SW480 (cell line): Measurements from ENCODE around the gene GABRR2.

Experiments
- DNase-seq: peaks from one replicate; pipeline ENCODE4 v3.0.0-alpha.2; 2016; ENCODE audit warnings: low spot score

Gene GABRR2

DNA sequence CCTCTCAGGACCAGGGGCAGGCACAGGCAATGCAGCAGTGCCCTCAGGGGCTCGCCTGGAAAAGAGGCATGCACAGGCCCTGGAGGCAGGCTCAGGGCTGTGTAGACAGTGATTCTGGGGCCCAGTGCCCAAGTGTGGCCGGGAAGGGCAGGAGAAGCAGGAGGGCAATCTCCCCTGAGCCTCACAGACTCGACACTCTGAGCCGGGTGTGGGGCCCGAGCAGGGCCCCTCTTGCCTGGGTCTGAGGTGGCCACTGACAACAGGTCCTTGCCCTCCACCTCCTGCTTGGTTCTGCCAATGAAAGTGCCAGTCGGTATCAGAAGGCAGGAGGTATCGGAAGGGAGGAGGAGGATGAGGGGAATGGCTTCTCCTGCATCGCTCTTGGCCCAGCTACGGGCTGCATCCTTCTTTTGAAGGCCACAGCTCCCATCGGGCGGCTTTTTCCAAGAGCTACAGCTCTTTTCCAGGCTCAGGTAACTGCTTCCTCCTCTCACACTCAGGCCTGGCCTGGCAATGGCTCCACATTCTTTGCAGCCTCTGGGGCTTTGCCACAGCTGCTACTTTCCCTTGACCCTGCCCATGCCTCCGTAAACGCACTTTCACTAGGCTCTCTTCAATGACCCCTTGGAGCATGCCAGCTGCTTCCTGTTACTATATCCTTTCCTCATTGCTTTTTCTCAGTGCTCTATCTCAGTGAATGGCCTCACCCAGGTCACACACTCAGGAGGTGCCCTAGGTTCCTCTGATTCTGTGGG lies 24.5 kb downstream of the GABRR2 start:
- DNase-seq: no peak

DNA sequence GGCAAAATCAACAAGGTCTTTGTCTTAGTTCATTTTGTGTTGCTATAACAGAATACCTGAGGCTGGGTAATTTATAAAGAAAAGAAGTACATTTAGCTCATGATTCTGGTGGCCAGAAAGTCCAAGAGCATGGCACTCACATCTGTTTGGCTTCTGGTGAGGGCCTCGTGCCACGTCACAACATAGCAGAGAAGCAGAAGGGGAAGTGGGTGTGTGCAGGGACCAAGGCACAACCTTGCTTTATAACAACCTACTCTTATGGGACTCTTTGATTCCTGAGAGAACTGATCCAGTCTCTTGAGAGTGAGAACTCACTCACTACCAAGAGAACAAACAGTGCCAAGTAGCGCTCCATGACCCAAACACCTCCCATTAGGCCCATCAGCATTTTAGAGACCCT lies 25.4 kb downstream of the GABRR2 start:
- DNase-seq: no peak

DNA sequence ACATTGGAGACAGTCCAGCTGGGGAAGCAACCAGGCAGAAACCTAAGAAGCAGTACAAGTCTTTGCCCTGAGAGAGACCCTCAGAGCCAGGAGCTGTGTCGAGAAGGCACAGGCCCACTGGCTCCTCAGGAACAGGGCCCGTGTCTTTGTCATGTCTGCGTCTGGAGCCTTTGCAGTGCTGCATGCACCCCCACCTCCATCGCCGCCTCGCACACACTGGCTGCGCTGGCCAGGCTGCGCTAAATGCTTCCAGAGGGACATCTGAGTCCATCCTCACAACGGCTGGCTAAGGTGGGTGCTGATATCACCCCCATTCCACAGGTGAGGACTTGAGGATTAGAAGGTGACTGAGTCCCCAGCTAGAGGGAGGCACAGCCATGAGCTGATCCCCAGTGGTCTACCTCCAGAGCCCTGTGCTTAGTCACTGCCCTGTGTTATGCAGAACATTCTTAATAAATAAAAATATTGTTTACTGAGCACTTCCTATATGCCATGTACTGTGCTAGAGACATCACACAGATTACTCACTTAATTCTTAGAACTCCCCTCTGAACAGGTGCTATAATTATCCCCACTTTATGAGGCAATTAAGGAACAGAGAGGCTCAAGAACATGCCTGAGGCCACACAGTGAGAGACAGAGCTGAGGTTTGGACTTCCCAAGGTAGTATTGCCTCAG lies 27.6 kb downstream of the GABRR2 start:
- no peak for DNase-seq

DNA sequence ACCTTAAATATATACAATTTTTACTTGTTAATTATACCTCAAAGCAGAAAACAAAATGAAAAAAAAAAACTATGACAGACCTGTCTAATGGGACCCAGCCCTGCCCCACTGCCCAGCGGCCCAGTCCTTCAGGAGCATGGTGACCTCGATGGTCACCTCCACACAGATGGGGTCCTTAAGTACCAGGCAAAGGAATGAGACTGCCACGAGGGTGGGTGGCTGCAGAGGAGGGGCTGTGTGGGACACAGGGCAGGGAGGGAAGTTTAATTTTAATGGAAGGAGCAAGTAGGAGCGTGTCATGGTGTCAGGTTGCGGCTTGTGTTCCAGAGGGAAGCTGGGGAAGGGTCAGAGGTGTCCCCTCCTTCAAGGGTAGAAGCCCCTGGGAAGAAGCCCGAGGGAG lies 28.6 kb downstream of the GABRR2 start:
- DNase-seq: no peak

DNA sequence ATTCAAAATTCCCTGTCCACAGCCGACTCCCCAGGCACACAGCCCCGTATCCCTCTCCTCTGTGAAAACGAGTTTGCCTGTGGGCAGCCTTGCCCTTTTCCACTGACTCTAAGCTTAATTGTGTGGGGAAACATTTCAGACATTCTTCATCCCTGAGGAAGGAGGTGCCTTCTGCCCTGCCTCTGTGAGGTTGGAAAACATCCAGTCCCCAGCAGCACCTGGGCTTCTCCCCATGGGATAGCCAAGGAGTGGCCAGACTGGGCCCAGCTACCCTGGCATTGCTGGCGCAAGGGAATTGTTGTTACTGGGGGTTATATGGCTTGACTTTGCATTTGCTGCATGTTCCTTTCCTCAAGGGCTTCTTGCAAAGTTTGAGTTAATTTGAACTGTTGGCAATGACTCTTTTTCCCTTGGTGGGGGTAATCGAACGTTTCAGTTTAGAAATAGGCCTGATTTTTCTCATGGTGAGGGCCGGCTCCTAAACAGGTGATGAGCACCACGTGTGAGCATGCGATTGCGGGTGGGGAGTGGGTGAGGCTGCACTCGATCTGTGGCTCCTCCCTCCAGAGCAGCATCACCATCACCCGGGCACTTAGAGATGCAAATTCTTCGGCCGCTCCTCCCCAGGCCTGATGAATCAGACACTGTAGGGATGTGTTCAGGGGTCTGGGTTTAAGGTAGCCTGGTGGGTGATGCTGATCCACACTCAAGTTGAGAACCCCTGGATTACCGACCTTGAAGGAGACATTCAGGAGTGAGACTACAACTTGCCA lies 29.9 kb downstream of the GABRR2 start:
- no peak for DNase-seq

DNA sequence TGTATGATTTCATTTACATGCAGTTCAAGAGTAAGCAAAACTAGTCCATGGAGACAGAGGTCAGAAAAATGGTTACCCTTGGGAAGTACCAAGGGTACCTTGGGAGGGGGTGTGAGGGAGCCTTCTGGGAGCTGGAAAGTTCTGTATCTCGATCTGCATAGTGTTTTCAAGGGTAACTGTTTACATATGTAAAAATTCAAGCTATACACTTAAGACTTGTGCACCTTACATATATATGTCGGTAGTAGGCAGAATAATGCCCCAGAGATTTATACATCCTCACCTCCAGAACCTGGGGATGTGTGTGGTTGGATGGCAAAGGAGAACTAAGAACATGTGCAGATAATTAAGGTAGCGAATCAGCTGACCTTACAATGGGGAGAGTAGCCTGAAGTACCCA lies 31.0 kb downstream of the GABRR2 start:
- DNase-seq: no peak

DNA sequence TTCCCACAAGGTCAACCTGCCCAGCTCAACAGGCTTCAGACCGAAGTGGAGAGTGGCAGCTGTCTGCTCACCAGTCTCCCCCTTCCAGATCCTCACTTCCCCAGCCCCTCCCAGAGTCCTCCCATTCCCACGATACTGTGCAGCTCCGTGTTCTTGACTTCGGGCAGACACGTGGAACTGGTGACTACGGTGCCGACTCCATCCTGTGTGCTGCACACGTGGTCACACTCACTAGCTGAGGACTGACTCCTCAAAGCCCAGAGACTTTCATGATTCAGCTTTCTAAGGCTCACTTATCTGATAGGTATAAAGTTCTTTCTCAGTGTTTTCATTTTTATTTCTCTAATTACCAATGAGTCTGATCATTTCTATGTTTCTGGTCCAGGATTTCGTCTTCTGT lies 32.4 kb downstream of the GABRR2 start:
- no peak for DNase-seq

DNA sequence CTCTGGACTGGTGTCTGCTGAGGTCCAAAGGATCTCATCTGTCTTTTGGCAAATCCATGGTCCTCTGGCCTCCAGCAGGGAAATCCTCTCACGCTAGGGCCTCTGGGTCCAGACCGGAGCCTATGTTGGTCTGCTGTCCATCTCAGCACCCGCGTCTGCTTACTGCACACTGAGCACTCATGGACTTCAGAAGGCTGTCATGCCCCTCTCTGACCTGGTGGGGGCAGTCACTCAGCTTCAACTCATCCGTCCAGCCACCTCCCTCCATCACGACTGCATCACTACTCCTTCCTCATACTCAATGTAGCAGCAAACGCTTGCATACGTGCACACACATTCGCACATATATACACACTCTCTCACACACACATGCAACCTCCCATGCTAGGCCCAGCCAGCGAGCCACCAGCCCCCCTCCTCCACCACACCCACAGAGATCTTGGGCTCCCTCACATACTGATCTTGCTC lies 33.3 kb downstream of the GABRR2 start:
- peak; percentile 4 for DNase-seq

DNA sequence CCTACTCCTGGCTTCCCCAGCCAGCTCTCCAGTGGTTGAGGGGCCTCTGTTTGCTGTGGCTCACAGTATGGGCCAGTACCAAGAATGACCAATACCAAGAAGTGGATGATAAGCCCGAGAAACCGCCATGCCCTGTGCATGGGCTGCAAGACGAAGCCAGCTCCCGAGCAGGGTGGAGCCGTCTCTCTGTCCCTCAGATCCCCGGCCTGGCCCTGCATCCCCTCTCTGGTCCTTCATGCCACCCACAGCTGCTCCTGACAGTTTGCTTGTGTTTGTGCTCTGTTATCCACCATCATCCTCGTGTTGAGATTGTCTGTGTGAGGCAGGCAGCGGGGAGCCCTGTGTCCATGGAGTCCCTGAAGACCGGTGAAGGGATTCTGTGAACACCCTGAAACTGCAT lies 36.1 kb downstream of the GABRR2 start:
- no peak for DNase-seq

DNA sequence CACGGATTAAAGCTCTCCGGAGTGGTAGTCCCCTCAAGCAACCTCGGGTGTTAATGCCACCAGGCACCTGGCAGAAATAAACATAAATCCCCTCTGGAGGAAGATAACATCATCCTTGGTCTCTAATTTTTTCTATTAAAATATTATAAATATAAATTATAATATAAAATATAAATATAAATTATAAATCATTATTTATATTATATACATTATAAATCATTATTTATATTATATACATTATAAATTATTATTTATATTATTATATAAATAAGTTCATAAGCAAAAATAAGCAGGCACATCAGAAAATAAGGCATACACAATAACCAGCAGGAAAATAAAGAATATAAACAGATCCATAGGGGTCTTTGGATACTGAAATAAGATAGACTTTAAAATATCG lies 39.2 kb downstream of the GABRR2 start:
- DNase-seq: no peak

DNA sequence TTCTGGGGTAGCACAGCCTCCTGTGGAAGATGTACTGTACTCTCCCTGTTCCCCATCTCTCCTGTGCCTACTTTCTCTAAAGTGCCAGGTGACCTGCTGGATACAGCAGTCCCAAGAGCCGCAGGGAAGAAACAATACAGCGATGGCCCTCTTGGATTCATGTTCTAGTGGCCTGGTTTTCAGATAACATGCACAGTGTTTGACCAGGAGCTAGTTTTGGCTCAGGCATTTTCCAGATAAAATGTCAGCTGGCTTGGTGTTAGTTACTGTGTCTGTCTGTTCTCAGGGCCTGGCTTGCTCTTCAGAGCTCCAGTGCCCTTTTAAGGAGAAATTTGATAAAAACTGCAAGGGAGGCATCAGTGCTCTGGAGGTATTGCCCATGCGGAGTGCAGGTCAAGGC lies 41.3 kb downstream of the GABRR2 start:
- DNase-seq: no peak

DNA sequence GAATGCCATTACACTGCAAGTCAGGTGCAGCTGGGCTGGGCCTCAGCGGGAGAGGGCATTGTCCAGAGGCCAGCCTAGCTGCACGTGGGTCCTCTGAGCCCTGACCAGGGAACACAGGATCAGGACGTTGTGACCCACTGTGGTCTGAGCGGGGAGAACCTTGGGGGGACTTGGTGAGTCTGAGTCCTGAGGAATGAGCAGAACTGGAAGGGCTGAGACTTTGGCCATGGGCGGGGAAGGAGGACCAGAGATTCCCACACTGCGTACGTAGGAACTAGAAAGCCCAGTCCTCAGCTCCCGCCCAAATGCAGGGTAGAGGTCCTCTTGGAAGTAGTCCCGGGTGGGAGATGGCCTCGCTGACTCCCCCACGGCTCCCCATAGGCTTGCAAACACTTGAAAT lies 42.5 kb downstream of the GABRR2 start:
- no peak for DNase-seq

DNA sequence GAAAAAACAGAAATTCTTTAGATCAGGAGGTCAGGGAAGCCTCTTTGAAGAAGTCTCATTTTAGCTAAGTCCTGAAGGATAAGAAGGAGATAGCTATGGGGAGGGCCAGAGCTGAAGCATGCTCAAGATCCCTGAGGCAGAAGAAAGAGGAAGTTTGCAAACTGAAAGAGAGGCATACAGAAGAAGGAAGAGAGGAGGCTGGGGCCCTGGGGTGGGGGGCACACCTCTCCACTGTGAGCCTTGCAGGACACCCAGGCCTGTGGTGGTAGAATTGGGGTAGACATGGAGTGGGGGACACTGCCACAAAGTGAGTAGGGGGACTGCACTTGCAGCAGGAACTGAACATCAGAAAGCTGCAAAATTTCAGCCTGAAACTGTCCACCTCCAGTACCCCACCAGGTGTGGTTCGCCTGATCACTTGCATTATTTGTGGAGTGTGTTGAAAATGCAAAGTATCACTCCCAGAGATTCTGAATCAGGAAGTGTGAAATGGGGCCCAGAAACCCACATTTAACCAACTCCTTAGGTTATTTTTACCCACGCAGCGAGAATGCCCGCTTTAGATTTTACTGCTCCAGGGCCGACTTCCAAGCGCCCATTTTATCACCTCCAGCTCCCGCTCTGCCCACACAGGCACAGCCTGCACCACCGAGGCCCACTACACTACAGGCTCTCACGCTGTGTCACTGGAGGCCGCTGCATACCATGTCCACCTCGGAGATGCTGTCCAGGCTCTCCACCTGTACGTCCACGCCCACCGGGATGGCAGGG lies 44.0 kb downstream of the GABRR2 start:
- no peak for DNase-seq

DNA sequence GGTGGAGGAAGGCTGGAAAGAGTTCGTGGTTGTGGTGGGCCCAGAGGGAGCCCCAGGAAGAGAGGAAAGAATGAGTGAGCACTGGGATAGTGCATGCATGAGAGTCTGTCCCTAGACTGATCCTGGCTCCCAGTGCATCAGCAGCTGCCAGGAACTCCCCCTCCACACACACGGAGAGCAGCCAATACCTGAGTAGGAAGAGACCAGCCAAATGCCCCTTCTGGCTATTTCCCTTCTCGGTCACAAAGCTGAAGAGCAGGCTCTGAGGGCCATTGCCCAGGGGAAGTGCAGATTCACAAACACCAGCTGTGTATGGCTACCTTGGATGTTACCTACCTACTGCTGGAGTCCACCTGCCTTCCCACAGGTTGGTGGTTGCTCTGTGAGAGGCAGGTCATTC lies 45.1 kb downstream of the GABRR2 start:
- no peak for DNase-seq

DNA sequence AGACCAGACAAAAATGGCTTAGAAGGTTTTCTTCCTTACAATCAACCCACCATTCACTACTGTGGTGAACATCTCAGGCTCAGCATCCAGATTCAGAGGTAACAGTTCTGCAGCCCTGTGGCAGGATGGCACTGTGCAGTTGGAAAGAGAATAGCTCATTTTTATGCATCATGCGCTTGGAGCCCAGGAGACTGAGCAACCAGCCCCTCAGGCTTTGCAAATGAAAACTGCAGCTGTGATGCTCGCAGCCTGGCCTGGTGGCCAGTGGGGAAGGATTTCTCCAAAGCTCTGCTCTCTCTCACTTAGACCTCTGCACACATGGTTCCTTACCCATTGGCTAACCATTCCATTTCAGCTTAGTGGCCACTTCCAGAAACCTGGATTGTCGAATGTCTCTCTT lies 45.8 kb downstream of the GABRR2 start:
- DNase-seq: no peak

DNA sequence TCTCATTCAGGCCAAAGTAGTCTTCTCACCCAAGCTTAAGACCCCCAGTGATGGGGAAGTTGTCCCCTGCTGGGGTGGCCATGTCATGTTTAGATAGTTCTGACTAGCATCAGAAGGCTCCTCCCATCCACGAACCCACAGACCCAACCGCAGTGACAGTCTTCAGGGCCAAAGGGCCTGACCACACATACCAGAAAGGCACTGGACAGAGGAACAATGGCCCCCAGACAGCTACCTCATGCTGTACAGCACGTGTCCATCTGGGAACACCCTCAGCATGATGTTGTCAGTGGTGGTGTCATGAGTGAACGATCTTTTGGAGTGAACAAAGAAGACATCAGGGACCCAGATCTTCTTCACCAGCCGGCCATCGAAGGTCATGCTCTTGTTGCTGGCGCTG lies 46.3 kb downstream of the GABRR2 start:
- DNase-seq: peak; percentile 47

DNA sequence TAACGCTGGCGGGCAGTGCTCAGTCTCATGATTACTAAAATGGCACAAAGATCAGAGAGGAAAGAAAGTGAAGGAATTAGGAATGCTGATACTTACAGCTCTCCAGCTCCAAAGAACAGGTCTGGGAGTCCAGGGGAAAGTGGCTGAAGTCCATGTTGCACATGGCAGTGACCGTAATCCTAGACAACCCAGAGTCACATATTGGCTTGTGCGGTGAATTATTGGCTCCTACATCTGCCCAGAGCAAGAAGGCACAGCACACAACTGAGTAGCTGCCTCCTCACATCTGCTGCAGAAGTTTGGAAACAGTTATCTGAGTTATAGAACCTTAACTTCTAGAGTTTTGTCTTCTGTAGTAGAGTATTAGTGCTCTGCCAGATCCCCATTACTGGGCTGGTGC lies 47.2 kb downstream of the GABRR2 start:
- DNase-seq: no peak

DNA sequence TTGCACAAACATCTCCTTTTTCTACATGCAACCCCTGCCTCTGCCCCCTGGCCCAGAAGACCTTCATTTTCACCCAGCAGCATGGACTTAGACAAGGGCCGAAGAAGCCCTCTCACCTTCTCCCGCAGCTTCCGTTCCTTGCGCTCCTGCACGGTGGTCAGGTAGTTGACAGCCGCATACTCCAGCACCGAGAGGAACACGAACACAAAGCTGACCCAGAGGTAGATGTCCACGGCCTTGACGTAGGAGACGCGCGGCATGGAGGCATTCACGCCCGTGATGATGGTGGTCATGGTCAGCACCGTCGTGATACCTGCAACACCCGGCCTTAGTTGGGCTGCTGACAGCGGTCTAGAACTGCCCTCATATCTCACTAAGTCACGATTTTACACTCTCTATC lies 50.8 kb downstream of the GABRR2 start:
- no peak for DNase-seq

DNA sequence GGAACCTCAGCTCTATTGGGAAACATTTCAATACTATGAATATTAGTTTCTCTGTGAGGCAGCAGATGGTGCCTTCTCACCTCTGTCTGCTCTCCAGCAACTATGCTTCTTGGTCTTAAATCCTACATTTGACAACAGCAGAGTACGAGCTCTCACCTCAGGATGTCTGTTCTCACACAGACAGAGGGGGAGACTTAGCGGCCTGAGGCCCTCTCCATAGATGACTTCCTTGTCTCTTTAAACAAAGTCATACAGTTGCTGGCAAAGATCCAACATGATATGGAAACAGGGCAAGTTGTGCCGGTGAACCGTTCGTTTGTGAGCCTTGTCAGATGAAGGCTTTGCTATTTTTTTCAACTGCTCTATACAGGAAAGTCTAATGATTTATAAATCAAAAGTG lies 54.3 kb downstream of the GABRR2 start:
- DNase-seq: no peak

DNA sequence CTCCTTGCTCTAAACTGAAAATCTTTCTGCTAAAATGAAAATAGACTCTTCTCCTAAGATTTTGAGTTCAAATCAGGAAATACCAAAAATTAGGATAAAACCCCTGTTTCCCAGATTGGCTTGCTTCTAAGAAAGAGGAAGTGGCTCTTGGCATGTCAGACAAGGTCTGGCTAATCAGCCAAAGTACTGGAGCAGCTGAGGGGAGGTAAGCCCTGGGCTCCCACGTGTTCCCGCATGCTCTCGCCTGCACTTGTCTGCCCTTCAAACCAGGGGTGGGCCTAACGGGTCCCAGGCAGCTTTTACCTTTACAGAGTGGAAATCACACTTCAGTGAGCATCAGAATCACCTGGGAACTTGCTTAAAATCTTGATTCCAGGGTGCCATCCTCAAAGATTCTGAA lies 54.8 kb downstream of the GABRR2 start:
- no peak for DNase-seq

DNA sequence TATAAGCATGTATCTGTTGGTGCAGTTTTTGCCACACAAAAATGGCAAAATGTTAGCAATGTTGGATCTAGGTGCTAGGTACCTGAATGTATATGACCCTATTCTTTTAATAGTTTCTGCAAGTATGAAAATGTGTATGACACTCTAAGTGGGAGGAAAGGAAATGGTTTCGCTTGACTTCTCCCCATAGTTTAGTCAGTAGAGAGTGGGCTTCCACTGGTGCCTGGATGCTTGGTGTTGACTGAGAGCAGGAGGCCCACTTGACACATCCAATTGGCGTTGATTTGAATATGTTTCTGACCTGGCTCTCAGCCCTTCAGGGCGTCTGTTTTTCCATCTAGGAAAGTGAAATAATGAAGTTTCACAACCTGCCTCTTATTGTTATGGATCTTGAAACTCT lies 56.2 kb downstream of the GABRR2 start:
- no peak for DNase-seq

DNA sequence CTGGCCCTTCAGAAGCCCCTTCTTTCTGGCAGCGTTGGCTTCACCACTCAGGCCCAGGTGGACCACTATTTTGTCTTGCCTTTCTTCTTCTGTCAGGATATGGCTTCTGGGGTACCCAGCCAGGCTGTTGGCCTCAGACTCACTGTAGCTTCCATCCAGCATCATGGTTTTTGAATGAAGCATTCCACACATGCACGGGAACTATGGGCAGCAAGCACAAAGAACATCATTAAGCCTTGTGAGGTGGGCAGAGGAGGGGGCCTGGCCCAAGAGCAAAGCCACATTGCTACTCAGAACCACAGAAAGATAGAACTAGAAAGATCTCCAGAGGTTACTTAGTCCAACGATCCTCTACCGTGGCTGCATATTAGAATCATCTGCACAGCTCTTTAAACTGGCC lies 57.3 kb downstream of the GABRR2 start:
- DNase-seq: no peak
